H1 (cell line): Measurements from ENCODE around the gene ME1. TPM values are rescaled to one million over a fixed set of nuclear protein-coding genes. Genes with fewer than 3 reads are reported as not detected.

Experiments
- CTCF ChIA-PET: fragments of 300-600 bp; sonication (Branson Sonifier 250); formaldehyde crosslinking; loops from one replicate; lab custom pipeline; 2021; ENCODE audit not compliant: partially characterized antibody; lab: Charles Lee
- POLR2A ChIA-PET: fragments of 300-600 bp; sonication (Branson Sonifier 250); formaldehyde crosslinking; loops from one replicate; lab custom pipeline; 2021; ENCODE audit warnings: inconsistent platforms; ENCODE audit not compliant: partially characterized antibody; lab: Charles Lee
- DNase-seq, 2 experiments: peaks; one replicate each; pipeline versions ENCODE4 v3.0.0 to v3.0.0-alpha.2; 2010 to 2022; ENCODE audit warnings: low spot score in 2 of 2, low read depth in 1 of 2, mixed read lengths in 1 of 2
- FAIRE-seq: peaks from 2 replicates; lab custom pipeline; 2011; peaks lifted over from hg19 to GRCh38; lab: Jason Lieb, UNC
- H2AFZ ChIP-seq: 2 replicates; pipeline ENCODE4 v1.8.1; 2012; ENCODE audit warnings: low read length, inconsistent platforms
- H2AK5ac ChIP-seq: 2 replicates; pipeline ENCODE4 v1.6.1; 2013; ENCODE audit warnings: low read depth, low read length
- H2BK120ac ChIP-seq: replicated peaks from 2 replicates; pipeline ENCODE3; 2013; ENCODE audit warnings: low read depth, low read length, inconsistent platforms
- H2BK12ac ChIP-seq: 2 replicates; pipeline ENCODE4 v1.6.1; 2013; ENCODE audit warnings: low read depth, low read length
- H2BK15ac ChIP-seq: 2 replicates; pipeline ENCODE4 v1.6.1; 2013; ENCODE audit warnings: low read length
- H2BK20ac ChIP-seq: 2 replicates; pipeline ENCODE4 v1.6.1; 2013; ENCODE audit warnings: low read length
- H2BK5ac ChIP-seq: 2 replicates; pipeline ENCODE4 v1.6.1; 2013; ENCODE audit warnings: low read depth, low read length
- H3K14ac ChIP-seq: 2 replicates; pipeline ENCODE4 v1.6.1; 2013; ENCODE audit warnings: inconsistent platforms; ENCODE audit not compliant: insufficient read length
- H3K18ac ChIP-seq: 2 replicates; pipeline ENCODE4 v1.6.1; 2013; ENCODE audit warnings: low read length; ENCODE audit errors: extremely low read depth
- H3K23ac ChIP-seq: 2 replicates; pipeline ENCODE4 v1.6.1; 2013; ENCODE audit warnings: inconsistent platforms; ENCODE audit not compliant: insufficient read length
- H3K23me2 ChIP-seq: 2 replicates; pipeline ENCODE4 v1.6.1; 2013; ENCODE audit warnings: low read depth, low read length
- H3K27ac ChIP-seq: 2 replicates; pipeline ENCODE4 v1.6.1; 2011; ENCODE audit warnings: low read depth, low read length, inconsistent platforms
- H3K27me3 ChIP-seq, 4 experiments: replicated peaks in 1 of 4; 1 replicate in 1 of 4; 2 replicates in 3 of 4; pipeline versions ENCODE4 v1.6.1 to v1.8.1; 2011 to 2013; ENCODE audit warnings: low read length in 3 of 4, mild to moderate bottlenecking in 3 of 4, inconsistent platforms in 2 of 4, mixed read lengths in 2 of 4, moderate library complexity in 1 of 4; ENCODE audit not compliant: control insufficient read depth in 3 of 4, insufficient read depth in 3 of 4; ENCODE audit errors: extremely low read depth in 1 of 4
- H3K36me3 ChIP-seq, 4 experiments: 2 replicates each; pipeline versions ENCODE4 v1.6.1 to v1.8.1; 2011 to 2013; ENCODE audit warnings: mild to moderate bottlenecking in 4 of 4, low read length in 3 of 4, moderate library complexity in 2 of 4, control low read depth in 1 of 4, inconsistent platforms in 1 of 4; ENCODE audit not compliant: insufficient read depth in 4 of 4, control insufficient read depth in 2 of 4
- H3K4ac ChIP-seq: replicated peaks from 2 replicates; pipeline ENCODE3; 2013; ENCODE audit warnings: low read length, low read depth, mixed read lengths, inconsistent platforms; ENCODE audit not compliant: insufficient read length
- H3K4me1 ChIP-seq, 4 experiments: replicated peaks in 1 of 4; 1 replicate in 1 of 4; 2 replicates in 3 of 4; pipeline versions ENCODE4 v1.6.1 to v1.8.1; 2011 to 2013; ENCODE audit warnings: low read length in 3 of 4, inconsistent platforms in 2 of 4, mixed read lengths in 1 of 4; ENCODE audit not compliant: insufficient read depth in 4 of 4, control insufficient read depth in 3 of 4
- H3K4me2 ChIP-seq, 2 experiments: 2 replicates each; pipeline versions ENCODE4 v1.6.1 to v1.8.1; 2011 to 2013; ENCODE audit warnings: low read depth in 2 of 2, low read length in 2 of 2, control low read depth in 1 of 2, inconsistent platforms in 1 of 2, mild to moderate bottlenecking in 1 of 2; ENCODE audit not compliant: insufficient read depth in 1 of 2
- H3K4me3 ChIP-seq, 4 experiments: fragments of 200-600, 300-600 bp in 1 of 4; sonication (generic), shearing (Covaris generic), sonication (Bioruptor Twin) in 1 of 4; 2 replicates each; pipeline versions ENCODE4 v1.5.1 to v1.8.1; 2011 to 2016; ENCODE audit warnings: low read length in 4 of 4, low read depth in 3 of 4, control low read depth in 2 of 4, inconsistent platforms in 2 of 4, mild to moderate bottlenecking in 2 of 4, mixed read lengths in 1 of 4, moderate library complexity in 1 of 4; ENCODE audit not compliant: insufficient read depth in 2 of 4; ENCODE audit errors: extremely low read depth in 1 of 4
- H3K56ac ChIP-seq: replicated peaks from 2 replicates; pipeline ENCODE3; 2013; ENCODE audit warnings: low read depth, mild to moderate bottlenecking, mixed read lengths, low read length, inconsistent platforms; ENCODE audit not compliant: insufficient read length
- H3K79me1 ChIP-seq: 2 replicates; pipeline ENCODE4 v1.6.1; 2013; ENCODE audit warnings: low read depth, low read length, control low read depth
- H3K79me2 ChIP-seq, 2 experiments: 2 replicates each; pipeline versions ENCODE4 v1.6.1 to v1.8.1; 2012 to 2013; ENCODE audit warnings: low read length in 2 of 2, mild to moderate bottlenecking in 2 of 2, inconsistent platforms in 1 of 2; ENCODE audit not compliant: insufficient read depth in 2 of 2, control insufficient read depth in 1 of 2
- H3K9ac ChIP-seq, 4 experiments: replicated peaks in 1 of 4; 1 replicate in 1 of 4; 2 replicates in 3 of 4; pipeline versions ENCODE4 v1.6.1 to v1.8.1; 2011 to 2013; ENCODE audit warnings: low read depth in 3 of 4, low read length in 3 of 4, control low read depth in 2 of 4, mild to moderate bottlenecking in 2 of 4, moderate library complexity in 2 of 4, inconsistent platforms in 1 of 4; ENCODE audit errors: extremely low read depth in 1 of 4
- H3K9me3 ChIP-seq, 2 experiments: 2 replicates each; pipeline versions ENCODE4 v1.6.1 to v1.8.1; 2012 to 2013; ENCODE audit warnings: mild to moderate bottlenecking in 2 of 2, moderate library complexity in 2 of 2, control low read depth in 1 of 2, inconsistent platforms in 1 of 2, low read depth in 1 of 2, low read length in 1 of 2, mixed read lengths in 1 of 2; ENCODE audit not compliant: insufficient read depth in 2 of 2
- H4K20me1 ChIP-seq, 2 experiments: replicated peaks in 1 of 2; 2 replicates each; pipeline versions ENCODE3 to v1.8.1; 2011 to 2013; ENCODE audit warnings: inconsistent platforms in 2 of 2, low read length in 2 of 2, mild to moderate bottlenecking in 1 of 2; ENCODE audit not compliant: insufficient read depth in 2 of 2, control insufficient read depth in 1 of 2
- H4K5ac ChIP-seq: 2 replicates; pipeline ENCODE4 v1.6.1; 2013; ENCODE audit warnings: low read length, low read depth, mixed read lengths, inconsistent platforms; ENCODE audit not compliant: insufficient read length
- H4K8ac ChIP-seq: 2 replicates; pipeline ENCODE4 v1.8.0; 2013; ENCODE audit warnings: mild to moderate bottlenecking, moderate library complexity, low read length, inconsistent platforms; ENCODE audit not compliant: insufficient read depth; ENCODE audit errors: extremely low read depth
- H4K91ac ChIP-seq: replicated peaks from 2 replicates; pipeline ENCODE3; 2013; ENCODE audit warnings: low read length, mixed read lengths, inconsistent platforms; ENCODE audit not compliant: insufficient read length
- CHD1 ChIP-seq: IDR thresholded peaks from 2 replicates; pipeline ENCODE4 v1.6.1; 2012; ENCODE audit warnings: low read depth, low read length, improper control_type of control experiment
- RFX5 ChIP-seq: IDR thresholded peaks from 2 replicates; pipeline ENCODE4 v1.6.1; 2011; ENCODE audit warnings: low read depth, low read length, improper control_type of control experiment, borderline replicate concordance
- WGBS, 2 experiments: shearing (Covaris generic) in 1 of 2; methylation state at CpG; one replicate each; pipeline versions ENCODE4 v1.1.6 to v1.1.7; 2013 to 2015; ENCODE audit warnings: low lambda C conversion rate in 2 of 2, mixed read lengths in 2 of 2, inconsistent platforms in 1 of 2, low coverage in 1 of 2, missing lambda C conversion rate in 1 of 2; ENCODE audit not compliant: insufficient replicate concordance in 2 of 2, insufficient coverage in 1 of 2, insufficient read length in 1 of 2; ENCODE audit errors: extremely low coverage in 1 of 2, missing lambda C conversion rate in 1 of 2; 5-methylcytosine and 5-hydroxymethylcytosine counted together
- polyA plus RNA-seq, 7 experiments: library from polyadenylated mRNA; depleted of rRNA in 3 of 7; stranded (reverse) in 5 of 7; unstranded in 2 of 7; fragments of >200 nt in 5 of 7; fragments of 200-250 nt in 2 of 7; gene quantifications; 1 replicate in 5 of 7; 2 replicates in 1 of 7; 4 replicates in 1 of 7; pipeline versions ENCODE4 v1.2.1 to v1.2.3, GENCODE V29; 2011 to 2013; ENCODE audit warnings: missing spikeins in 2 of 7, mixed read lengths in 2 of 7
- total RNA-seq: library from RNA; stranded (reverse); fragmentation: NEBNext Ultra II Directional; extraction: Animal tissue kit (Norgen Biotek cat#: 25700); gene quantifications from 2 replicates; pipeline ENCODE4 v1.2.1, GENCODE V29; 2021

The ME1 gene
- total and polyA plus RNA-seq, 2 of the 8 experiments (the other 6 are each of a cell fraction or from before 2014, with no cell fraction given), result 1.3 to 3.9 TPM

GRCh38 chr6:83480470-83480869 is 49.6 kb upstream of the ME1 start:
- H3K79me1 ChIP-seq, result no peaks in the 10 kb centered on the region
- H4K20me1 ChIP-seq, result no peaks in the 10 kb centered on the region
- FAIRE-seq (no peak), DNase-seq (no peak)
- no peak overlapping the region for H4K91ac ChIP-seq
- H3K23me2 ChIP-seq, result no peaks in the 10 kb centered on the region
- H2BK15ac ChIP-seq, result no peak overlapping the region
- no peak overlapping the region for H3K18ac ChIP-seq
- no peak overlapping the region for H4K5ac ChIP-seq
- CTCF ChIA-PET, result interaction anchor here (1.2 kb wide), 1 partner anchor 59 kb away, joined by 3 read pairs; no protein-coding TSS in a partner anchor
- H3K4me3 ChIP-seq, result no peak overlapping the region
- H3K9me3 ChIP-seq, result no peaks in the 10 kb centered on the region
- no peak overlapping the region for H2BK20ac ChIP-seq
- H2AFZ ChIP-seq, result no peak overlapping the region
- H3K4me1 ChIP-seq, result no peaks in the 10 kb centered on the region
- H2BK5ac ChIP-seq, result no peak overlapping the region
- no peaks in the 10 kb centered on the region for H3K27me3 ChIP-seq
- no peak overlapping the region for H3K14ac ChIP-seq
- no peak overlapping the region for H3K9ac ChIP-seq
- WGBS, 2 experiments, result 94% methylated on average over 1 of the region's 1 CpG; no CpG with 5 or more reads in 1 of the 2 experiments
- H3K4me2 ChIP-seq, result no peak overlapping the region
- H2BK12ac ChIP-seq, result no peak overlapping the region
- H3K27ac ChIP-seq, result no peak overlapping the region
- H2AK5ac ChIP-seq, result no peak overlapping the region
- no peak overlapping the region for H3K4ac ChIP-seq
- POLR2A ChIA-PET, result no interaction called here
- H4K8ac ChIP-seq, result no peak overlapping the region
- no peak overlapping the region for H3K23ac ChIP-seq
- H2BK120ac ChIP-seq, result no peak overlapping the region
- H3K36me3 ChIP-seq, result no peaks in the 10 kb centered on the region
- no peak overlapping the region for H3K56ac ChIP-seq
- H3K79me2 ChIP-seq, result no peaks in the 10 kb centered on the region
- TF ChIP-seq CHD1 (no peak), RFX5 (no peak)
